Nephron (organoid): ENCODE results near the gene MRPS2.

ENCODE experiments used
- H3K27ac Mint-ChIP-seq, 3 experiments: 2 replicates each; pipeline ENCODE4 v1.8.0; 2020; ENCODE audit warnings: mixed read lengths in 3 of 3, mild to moderate bottlenecking in 2 of 3, moderate library complexity in 1 of 3
- H3K27me3 Mint-ChIP-seq: 2 replicates; pipeline ENCODE4 v1.8.0; 2021; ENCODE audit warnings: low read depth, mild to moderate bottlenecking, moderate library complexity, mixed read lengths
- H3K36me3 Mint-ChIP-seq: 2 replicates; pipeline ENCODE4 v1.8.0; 2020; ENCODE audit warnings: low read depth, mixed read lengths
- H3K4me1 Mint-ChIP-seq: 2 replicates; pipeline ENCODE4 v1.8.0; 2020; ENCODE audit warnings: mixed read lengths
- H3K4me3 Mint-ChIP-seq, 3 experiments: 2 replicates each; pipeline ENCODE4 v1.8.0; 2020; ENCODE audit warnings: mild to moderate bottlenecking in 3 of 3, mixed read lengths in 3 of 3, moderate library complexity in 2 of 3
- H3K9me3 Mint-ChIP-seq: 2 replicates; pipeline ENCODE4 v1.8.0; 2020; ENCODE audit warnings: mixed read lengths
- TF ChIP-seq, protein P1 (sequence below), 3 experiments: fragments of 200-600 bp; sonication (generic); IDR thresholded peaks; one replicate each; pipeline ENCODE4 v1.5.0; 2021; ENCODE audit warnings: antibody characterized with exemption in 3 of 3; ENCODE audit not compliant: unreplicated experiment in 3 of 3

Gene MRPS2

GRCh38 chr9:135520916-135521607 is 20.6 kb downstream of the MRPS2 start, which contains the start of gene LCN1:
Gene LCN1 (plus strand): TSS chr9:135521440. CDS start chr9:135521498, 58 bp downstream.
- Mint-ChIP-seq H3K27me3 (peaks cover 13% of the 10 kb centered on the region), H3K27ac (no peak within 1 kb of the TSS), H3K4me1 (no peaks in the 10 kb centered on the region), H3K9me3 (no peaks in the 10 kb centered on the region), H3K36me3 (no peaks in the 10 kb centered on the region), H3K4me3 (no peak within 1 kb of the TSS)
- TF ChIP-seq, protein P1, sequence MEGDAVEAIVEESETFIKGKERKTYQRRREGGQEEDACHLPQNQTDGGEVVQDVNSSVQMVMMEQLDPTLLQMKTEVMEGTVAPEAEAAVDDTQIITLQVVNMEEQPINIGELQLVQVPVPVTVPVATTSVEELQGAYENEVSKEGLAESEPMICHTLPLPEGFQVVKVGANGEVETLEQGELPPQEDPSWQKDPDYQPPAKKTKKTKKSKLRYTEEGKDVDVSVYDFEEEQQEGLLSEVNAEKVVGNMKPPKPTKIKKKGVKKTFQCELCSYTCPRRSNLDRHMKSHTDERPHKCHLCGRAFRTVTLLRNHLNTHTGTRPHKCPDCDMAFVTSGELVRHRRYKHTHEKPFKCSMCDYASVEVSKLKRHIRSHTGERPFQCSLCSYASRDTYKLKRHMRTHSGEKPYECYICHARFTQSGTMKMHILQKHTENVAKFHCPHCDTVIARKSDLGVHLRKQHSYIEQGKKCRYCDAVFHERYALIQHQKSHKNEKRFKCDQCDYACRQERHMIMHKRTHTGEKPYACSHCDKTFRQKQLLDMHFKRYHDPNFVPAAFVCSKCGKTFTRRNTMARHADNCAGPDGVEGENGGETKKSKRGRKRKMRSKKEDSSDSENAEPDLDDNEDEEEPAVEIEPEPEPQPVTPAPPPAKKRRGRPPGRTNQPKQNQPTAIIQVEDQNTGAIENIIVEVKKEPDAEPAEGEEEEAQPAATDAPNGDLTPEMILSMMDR (IDR thresholded peaks at IDR 0.05; ENCODE audit: unreplicated experiment in 3 of 3): no peak

GRCh38 chr9:135521608-135522095 is 21.2 kb downstream of the MRPS2 start:
- no peaks in the 10 kb centered on the region for H3K9me3 Mint-ChIP-seq
- H3K27me3 Mint-ChIP-seq: peaks cover 13% of the 10 kb centered on the region
- H3K4me3 Mint-ChIP-seq: no peak overlapping the region
- TF ChIP-seq, protein P1 (IDR thresholded peaks at IDR 0.05; ENCODE audit: unreplicated experiment in 3 of 3): no peak
- no peak overlapping the region for H3K27ac Mint-ChIP-seq
- H3K36me3 Mint-ChIP-seq: no peaks in the 10 kb centered on the region
- no peaks in the 10 kb centered on the region for H3K4me1 Mint-ChIP-seq

DNA sequence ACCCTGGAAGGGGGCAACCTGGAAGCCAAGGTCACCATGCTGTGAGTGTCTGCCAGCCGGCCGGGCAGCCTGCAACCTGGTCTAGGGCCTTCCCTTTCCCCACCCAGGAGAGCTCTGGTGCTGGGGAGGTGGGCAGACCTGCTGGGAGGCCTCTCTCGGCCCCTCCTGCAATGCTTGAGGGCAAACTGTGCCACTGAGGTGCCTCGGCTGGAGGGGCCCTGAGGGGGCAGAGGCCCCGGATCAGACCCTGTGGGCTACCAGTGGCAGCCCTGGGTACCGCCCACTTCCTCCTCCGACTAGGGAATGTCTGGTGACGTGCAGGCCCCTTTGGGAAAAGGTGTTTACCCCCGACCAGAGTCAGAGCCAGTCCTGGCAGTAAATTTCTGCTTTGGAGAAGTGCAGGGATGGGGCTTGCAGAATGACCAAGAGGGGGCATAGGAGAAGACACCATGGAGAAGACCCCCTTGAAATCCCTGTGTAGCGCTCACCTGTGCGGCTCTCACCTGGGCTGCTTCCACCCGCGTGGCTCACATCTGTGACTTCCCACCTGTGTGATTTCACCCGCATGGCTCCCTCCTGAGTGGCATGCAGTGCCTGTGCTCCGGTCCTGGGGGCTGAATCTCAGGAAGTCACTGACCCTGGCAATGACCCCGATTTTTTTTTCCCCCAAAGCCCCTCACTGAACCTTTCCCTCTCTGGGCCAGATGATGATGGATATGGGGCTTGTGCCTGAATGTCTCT is 21.8 kb downstream of the MRPS2 start:
- Mint-ChIP-seq H3K4me1 (no peaks in the 10 kb centered on the region), H3K27me3 (peaks cover 13% of the 10 kb centered on the region), H3K27ac (no peak overlapping the region), H3K9me3 (no peaks in the 10 kb centered on the region), H3K36me3 (no peaks in the 10 kb centered on the region), H3K4me3 (no peak overlapping the region)
- TF ChIP-seq, protein P1 (IDR thresholded peaks at IDR 0.05; ENCODE audit: unreplicated experiment in 3 of 3): no peak

GRCh38 chr9:135522931-135523330 is 22.4 kb downstream of the MRPS2 start:
- H3K27me3 Mint-ChIP-seq: peaks cover 10% of the 10 kb centered on the region
- TF ChIP-seq, protein P1 (IDR thresholded peaks at IDR 0.05; ENCODE audit: unreplicated experiment in 3 of 3): no peak

DNA sequence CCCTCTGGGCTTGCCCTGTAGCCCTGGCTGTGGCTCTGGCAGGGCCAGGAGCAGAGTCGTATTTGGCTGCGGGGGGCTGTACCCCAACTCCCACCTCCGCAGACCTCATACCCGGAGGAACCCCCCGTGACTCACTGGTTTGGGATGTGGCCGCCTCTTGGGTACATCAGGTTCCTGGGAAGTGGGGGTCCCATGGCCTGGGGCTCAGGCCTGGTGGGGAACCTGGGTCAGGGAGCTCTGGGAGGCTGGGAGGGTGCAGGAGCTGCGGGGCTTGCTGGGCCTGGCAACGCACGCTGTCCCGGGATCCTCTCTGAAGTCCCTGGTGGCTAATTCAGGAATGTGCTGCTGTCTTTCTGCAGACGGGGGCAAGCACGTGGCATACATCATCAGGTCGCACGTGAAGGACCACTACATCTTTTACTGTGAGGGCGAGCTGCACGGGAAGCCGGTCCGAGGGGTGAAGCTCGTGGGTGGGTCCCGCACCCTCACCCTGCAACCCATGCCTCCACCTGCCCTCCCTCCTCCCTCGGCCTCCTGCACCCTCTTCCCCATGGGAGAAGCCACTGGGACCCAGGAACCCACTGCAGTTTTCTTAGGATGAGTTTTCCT is 23.1 kb downstream of the MRPS2 start:
- no peaks in the 10 kb centered on the region for H3K4me1 Mint-ChIP-seq
- no peaks in the 10 kb centered on the region for H3K9me3 Mint-ChIP-seq
- no peaks in the 10 kb centered on the region for H3K36me3 Mint-ChIP-seq
- H3K4me3 Mint-ChIP-seq: no peak overlapping the region
- peaks cover 13% of the 10 kb centered on the region for H3K27me3 Mint-ChIP-seq
- TF ChIP-seq, protein P1 (IDR thresholded peaks at IDR 0.05; ENCODE audit: unreplicated experiment in 3 of 3): no peak
- H3K27ac Mint-ChIP-seq: no peak overlapping the region

More at GRCh38 chr9:135522931-135523330, 22.4 kb downstream of the MRPS2 start:
- Mint-ChIP-seq H3K4me3 (no peak overlapping the region), H3K36me3 (no peaks in the 10 kb centered on the region), H3K27ac (no peak overlapping the region), H3K4me1 (no peaks in the 10 kb centered on the region), H3K9me3 (no peaks in the 10 kb centered on the region)
